ENCODE results near the gene LGALS1. TPM values are rescaled to one million over a fixed set of nuclear protein-coding genes. Genes with fewer than 3 reads are reported as not detected.

Gene LGALS1
- total RNA-seq, 5 donors from 2014 or later (not counting 1 experiment from before 2014, with no cell fraction given): 39.5 to 206 (median 99.2) TPM

DNA sequence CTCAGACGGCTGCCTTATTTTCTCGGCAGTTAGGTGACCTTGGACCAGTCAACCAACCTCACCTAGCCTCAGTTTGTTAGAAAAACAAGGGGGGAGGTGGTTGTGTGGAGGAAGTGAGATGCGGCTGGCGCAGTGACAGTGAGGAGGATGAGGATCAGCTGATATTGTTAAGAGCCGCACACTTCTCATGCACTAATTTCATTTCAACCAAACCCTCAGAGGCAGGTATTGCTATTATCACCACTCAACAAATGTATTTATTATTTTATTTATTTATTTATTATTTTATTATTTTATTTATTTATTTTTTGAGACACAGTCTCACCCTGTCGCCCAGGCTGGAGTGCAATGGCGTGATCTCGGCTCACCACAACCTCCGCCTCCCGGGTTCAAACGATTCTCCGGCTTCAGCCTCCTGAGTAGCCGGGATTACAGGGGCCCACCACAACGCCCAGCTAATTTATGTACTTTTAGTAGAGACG is 2.1 kb downstream of the LGALS1 start:
- H3K9me3 ChIP-seq: no peaks in the 10 kb centered on the region
- DNase-seq: peak in 2 of 35 experiments; percentile 67 to 77
- peak overlapping the region; percentile 64 to 91 for H3K4me3 ChIP-seq (ENCODE audit: control insufficient read depth in 1 of 2, extremely low read depth in 1 of 2, low read length in 1 of 2)
- H3K4me1 ChIP-seq (ENCODE audit: control insufficient read depth in 1 of 2, extremely low read depth in 1 of 2, insufficient read depth in 2 of 2, low read length in 2 of 2): peaks cover 21 to 71% of the 10 kb centered on the region in 2 experiments
- no peaks in the 10 kb centered on the region for H3K36me3 Mint-ChIP-seq
- POLR2A ChIA-PET: interaction anchor here (0.6 to 1.5 kb wide), 6 partner anchors 9 to 69 kb away, joined by 3 to 8 read pairs (median 5); partner anchors contain the start of genes GGA1 (in 1 of the 2) and NOL12 (in 1 of the 2)
- CTCF ChIA-PET: interaction anchor here (0.6 to 8.6 kb wide), 7 partner anchors 8 to 69 kb away, joined by 3 to 61 read pairs (median 6); partner anchors contain the start of genes GGA1 (in 1 of the 2), NOL12 (in 1 of the 2) and PDXP (in 1 of the 2)
- H3K36me3 ChIP-seq (ENCODE audit: control insufficient read depth in 2 of 2, extremely low read depth in 1 of 2, insufficient read depth in 1 of 2, low read length in 1 of 2): no peaks in the 10 kb centered on the region
- peak overlapping the region; percentile 96 for H3K27ac ChIP-seq (ENCODE audit: low read length)
- H3K9me3 Mint-ChIP-seq: no peaks in the 10 kb centered on the region
- no peaks in the 10 kb centered on the region for H3K27me3 ChIP-seq (replicated peaks in 1 of 2; ENCODE audit: control insufficient read depth in 2 of 2, extremely low read depth in 1 of 2, insufficient read depth in 2 of 2, low read length in 1 of 2)
- WGBS (ENCODE audit: insufficient coverage): 50% methylated on average over 10 of the region's 15 CpGs
- peak overlapping the region; percentile 95 to 98 for H3K27ac Mint-ChIP-seq
- peak overlapping the region; percentile 87 to 97 (median 87) for H3K4me3 Mint-ChIP-seq
- no peaks in the 10 kb centered on the region for H3K27me3 Mint-ChIP-seq
- peak; percentile 59 to 65 (median 62) for ATAC-seq (replicated peaks in 1 of 4)
- H3K4me1 Mint-ChIP-seq: peaks cover 42 to 60% (median 51%) of the 10 kb centered on the region in 3 donors

DNA sequence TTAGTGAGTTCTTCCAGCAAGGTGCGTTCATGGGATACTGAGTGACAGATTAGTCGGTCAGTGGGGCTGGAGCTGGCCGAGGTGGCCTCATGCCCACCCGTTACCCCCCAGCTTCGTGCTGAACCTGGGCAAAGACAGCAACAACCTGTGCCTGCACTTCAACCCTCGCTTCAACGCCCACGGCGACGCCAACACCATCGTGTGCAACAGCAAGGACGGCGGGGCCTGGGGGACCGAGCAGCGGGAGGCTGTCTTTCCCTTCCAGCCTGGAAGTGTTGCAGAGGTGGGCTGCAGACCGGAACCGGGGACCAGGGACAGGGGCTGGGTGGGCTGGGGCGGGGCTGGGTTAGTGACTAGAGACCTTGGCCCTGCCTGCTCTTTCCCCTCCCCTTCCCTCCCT is 2.9 kb downstream of the LGALS1 start:
- Mint-ChIP-seq H3K27me3 (no peaks in the 10 kb centered on the region), H3K9me3 (no peaks in the 10 kb centered on the region), H3K27ac (peak overlapping the region in 1 of 2 donors; percentile 85), H3K4me1 (peaks cover 34 to 52% (median 48%) of the 10 kb centered on the region in 3 donors), H3K4me3 (peak overlapping the region in 1 of 3 donors; percentile 87), H3K36me3 (no peaks in the 10 kb centered on the region)
- no peak overlapping the region for H3K4me3 ChIP-seq (ENCODE audit: control insufficient read depth in 1 of 2, extremely low read depth in 1 of 2, low read length in 1 of 2)
- H3K9me3 ChIP-seq: no peaks in the 10 kb centered on the region
- no peaks in the 10 kb centered on the region for H3K36me3 ChIP-seq (ENCODE audit: control insufficient read depth in 2 of 2, extremely low read depth in 1 of 2, insufficient read depth in 1 of 2, low read length in 1 of 2)
- peak overlapping the region; percentile 96 for H3K27ac ChIP-seq (ENCODE audit: low read length)
- WGBS (ENCODE audit: insufficient coverage): 82% methylated on average over 13 of the region's 18 CpGs
- H3K27me3 ChIP-seq (replicated peaks in 1 of 2; ENCODE audit: control insufficient read depth in 2 of 2, extremely low read depth in 1 of 2, insufficient read depth in 2 of 2, low read length in 1 of 2): no peaks in the 10 kb centered on the region
- ATAC-seq (replicated peaks in 1 of 4) (no peak), DNase-seq (no peak)
- peaks cover 13 to 62% of the 10 kb centered on the region in 2 experiments for H3K4me1 ChIP-seq (ENCODE audit: control insufficient read depth in 1 of 2, extremely low read depth in 1 of 2, insufficient read depth in 2 of 2, low read length in 2 of 2)
- CTCF ChIA-PET: interaction anchor here in 1 of 2 donors (0.7 to 8.6 kb wide), 2 partner anchors 13 to 21 kb away, joined by 3 to 61 read pairs; partner anchors contain the start of gene PDXP
- POLR2A ChIA-PET: no interaction called here

DNA sequence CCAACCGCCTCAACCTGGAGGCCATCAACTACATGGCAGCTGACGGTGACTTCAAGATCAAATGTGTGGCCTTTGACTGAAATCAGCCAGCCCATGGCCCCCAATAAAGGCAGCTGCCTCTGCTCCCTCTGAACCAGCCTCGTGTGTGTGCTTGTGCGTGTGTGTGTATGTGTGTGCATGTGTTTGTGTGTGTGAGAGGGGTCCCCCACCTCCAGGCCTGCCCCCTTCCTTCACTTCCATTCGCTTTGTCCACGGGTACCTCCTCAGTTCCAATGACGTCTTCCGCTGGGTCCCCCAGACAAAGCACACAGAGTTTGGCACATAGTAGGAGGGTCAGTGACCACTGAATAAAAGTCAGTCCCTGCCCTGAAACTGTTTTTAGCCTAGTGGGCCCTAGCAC is 4.2 kb downstream of the LGALS1 start:
- Histone ChIP-seq H3K9me3 (no peaks in the 10 kb centered on the region), H3K4me1 (ENCODE audit: control insufficient read depth in 1 of 2, extremely low read depth in 1 of 2, insufficient read depth in 2 of 2, low read length in 2 of 2) (peaks cover 11 to 49% of the 10 kb centered on the region in 2 experiments), H3K27me3 (replicated peaks in 1 of 2; ENCODE audit: control insufficient read depth in 2 of 2, extremely low read depth in 1 of 2, insufficient read depth in 2 of 2, low read length in 1 of 2) (no peaks in the 10 kb centered on the region), H3K27ac (ENCODE audit: low read length) (no peak overlapping the region), H3K4me3 (ENCODE audit: control insufficient read depth in 1 of 2, extremely low read depth in 1 of 2, low read length in 1 of 2) (no peak overlapping the region), H3K36me3 (ENCODE audit: control insufficient read depth in 2 of 2, extremely low read depth in 1 of 2, insufficient read depth in 1 of 2, low read length in 1 of 2) (no peaks in the 10 kb centered on the region)
- Mint-ChIP-seq H3K27ac (peak overlapping the region; percentile 39 to 69), H3K9me3 (no peaks in the 10 kb centered on the region), H3K36me3 (no peaks in the 10 kb centered on the region), H3K4me3 (peak overlapping the region in 2 of 3 donors; percentile 9 to 34), H3K4me1 (peaks cover 26 to 40% (median 37%) of the 10 kb centered on the region in 3 donors), H3K27me3 (no peaks in the 10 kb centered on the region)
- 96% methylated on average over 5 of the region's 8 CpGs for WGBS (ENCODE audit: insufficient coverage)
- POLR2A ChIA-PET: no interaction called here
- CTCF ChIA-PET: interaction anchor here (0.6 to 8.6 kb wide), 5 partner anchors 16 to 47 kb away, joined by 3 to 61 read pairs (median 3); partner anchors contain the start of gene PDXP (in 1 of the 2)
- DNase-seq (no peak), ATAC-seq (replicated peaks in 1 of 4) (no peak)

DNA sequence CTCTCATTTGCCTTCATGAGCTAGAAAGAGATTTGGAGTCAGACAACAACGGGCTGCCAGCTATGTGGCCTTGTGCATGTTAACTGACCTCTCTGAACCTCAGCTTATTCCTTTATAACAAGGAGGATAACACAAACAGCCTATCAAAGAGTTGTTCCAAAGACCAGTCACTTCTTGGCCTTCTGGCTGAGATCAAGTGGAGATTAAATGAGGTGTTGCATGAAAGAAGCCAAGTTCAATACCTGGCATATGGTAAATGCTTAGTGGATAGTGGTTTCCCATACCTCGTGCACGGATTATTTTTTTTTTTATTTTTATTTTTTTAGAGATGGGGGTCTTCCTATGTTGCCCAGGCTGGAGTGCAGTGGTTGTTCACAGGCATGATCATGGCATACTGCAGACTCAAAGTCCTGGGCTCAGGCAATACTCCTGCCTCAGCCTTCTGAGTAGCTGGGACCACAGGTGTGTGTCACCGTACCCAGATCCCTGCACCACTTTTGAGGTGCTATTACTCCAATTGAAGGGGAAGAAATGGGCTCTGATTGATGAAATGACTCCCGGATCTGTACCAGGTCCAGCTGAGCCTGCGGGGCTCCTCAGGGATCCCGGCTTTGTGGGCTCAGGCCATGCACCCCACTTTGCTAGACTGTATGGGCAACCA is 4.9 kb downstream of the LGALS1 start:
- Histone ChIP-seq H3K4me1 (ENCODE audit: control insufficient read depth in 1 of 2, extremely low read depth in 1 of 2, insufficient read depth in 2 of 2, low read length in 2 of 2) (peaks cover 11 to 43% of the 10 kb centered on the region in 2 experiments), H3K27me3 (replicated peaks in 1 of 2; ENCODE audit: control insufficient read depth in 2 of 2, extremely low read depth in 1 of 2, insufficient read depth in 2 of 2, low read length in 1 of 2) (no peaks in the 10 kb centered on the region), H3K27ac (ENCODE audit: low read length) (no peak overlapping the region), H3K9me3 (no peaks in the 10 kb centered on the region), H3K36me3 (ENCODE audit: control insufficient read depth in 2 of 2, extremely low read depth in 1 of 2, insufficient read depth in 1 of 2, low read length in 1 of 2) (no peaks in the 10 kb centered on the region), H3K4me3 (ENCODE audit: control insufficient read depth in 1 of 2, extremely low read depth in 1 of 2, low read length in 1 of 2) (no peak overlapping the region)
- Mint-ChIP-seq H3K4me3 (no peak overlapping the region), H3K27ac (peak overlapping the region in 1 of 2 donors; percentile 69), H3K36me3 (no peaks in the 10 kb centered on the region), H3K27me3 (no peaks in the 10 kb centered on the region), H3K9me3 (no peaks in the 10 kb centered on the region), H3K4me1 (peaks cover 24 to 34% (median 31%) of the 10 kb centered on the region in 3 donors)
- CTCF ChIA-PET: interaction anchor here (0.6 to 8.6 kb wide), 5 partner anchors 16 to 36 kb away, joined by 3 to 61 read pairs (median 8); partner anchors contain the start of gene PDXP (in 1 of the 2)
- DNase-seq (no peak), ATAC-seq (replicated peaks in 1 of 4) (no peak)
- POLR2A ChIA-PET: interaction anchor here in 1 of 2 donors (1.2 kb wide), 1 partner anchor 37 kb away, joined by 3 read pairs; no protein-coding TSS in a partner anchor
- 96% methylated on average over 4 of the region's 7 CpGs for WGBS (ENCODE audit: insufficient coverage)

DNA sequence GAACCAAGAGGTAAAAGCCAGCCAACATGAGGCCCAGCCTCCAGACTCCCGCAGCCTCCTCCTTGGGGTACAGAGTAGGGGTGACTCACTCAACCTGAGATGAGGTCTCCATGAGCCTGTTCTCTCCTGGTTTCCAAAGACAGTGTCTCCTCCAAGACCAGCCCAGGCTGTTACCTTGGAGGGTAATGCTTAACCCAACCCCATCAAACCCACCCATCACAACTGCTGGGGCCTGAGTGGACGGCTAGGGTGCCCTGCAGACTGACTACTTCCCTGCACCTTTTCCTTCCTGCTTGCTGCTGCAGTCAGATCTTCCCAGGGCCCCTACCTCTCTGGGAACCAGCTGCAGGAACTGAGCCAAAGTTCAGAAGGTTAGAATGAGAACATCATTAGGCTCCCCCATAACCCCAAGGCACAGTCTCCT is 5.6 kb downstream of the LGALS1 start:
- H3K36me3 Mint-ChIP-seq: peaks cover 2% of the 10 kb centered on the region
- Histone ChIP-seq H3K36me3 (ENCODE audit: control insufficient read depth in 2 of 2, extremely low read depth in 1 of 2, insufficient read depth in 1 of 2, low read length in 1 of 2) (no peaks in the 10 kb centered on the region), H3K9me3 (no peaks in the 10 kb centered on the region), H3K4me3 (ENCODE audit: control insufficient read depth in 1 of 2, extremely low read depth in 1 of 2, low read length in 1 of 2) (no peak overlapping the region), H3K27ac (ENCODE audit: low read length) (no peak overlapping the region), H3K27me3 (replicated peaks in 1 of 2; ENCODE audit: control insufficient read depth in 2 of 2, extremely low read depth in 1 of 2, insufficient read depth in 2 of 2, low read length in 1 of 2) (no peaks in the 10 kb centered on the region), H3K4me1 (ENCODE audit: control insufficient read depth in 1 of 2, extremely low read depth in 1 of 2, insufficient read depth in 2 of 2, low read length in 2 of 2) (peaks cover 8 to 43% of the 10 kb centered on the region in 2 experiments)
- ATAC-seq (replicated peaks in 1 of 4): no peak
- 100% methylated on average over 1 of the region's 2 CpGs for WGBS (ENCODE audit: insufficient coverage)
- peak overlapping the region in 1 of 2 donors; percentile 72 for H3K27ac Mint-ChIP-seq
- CTCF ChIA-PET: interaction anchor here in 1 of 2 donors (0.5 to 8.6 kb wide), 6 partner anchors 10 to 68 kb away, joined by 3 to 61 read pairs (median 6); partner anchors contain the start of gene PDXP
- H3K9me3 Mint-ChIP-seq: no peaks in the 10 kb centered on the region
- no peak overlapping the region for H3K4me3 Mint-ChIP-seq
- no peak for DNase-seq
- no peaks in the 10 kb centered on the region for H3K27me3 Mint-ChIP-seq
- H3K4me1 Mint-ChIP-seq: peaks cover 22 to 33% (median 29%) of the 10 kb centered on the region in 3 donors
- POLR2A ChIA-PET: interaction anchor here in 1 of 2 donors (1.2 kb wide), 1 partner anchor 38 kb away, joined by 3 read pairs; no protein-coding TSS in a partner anchor

DNA sequence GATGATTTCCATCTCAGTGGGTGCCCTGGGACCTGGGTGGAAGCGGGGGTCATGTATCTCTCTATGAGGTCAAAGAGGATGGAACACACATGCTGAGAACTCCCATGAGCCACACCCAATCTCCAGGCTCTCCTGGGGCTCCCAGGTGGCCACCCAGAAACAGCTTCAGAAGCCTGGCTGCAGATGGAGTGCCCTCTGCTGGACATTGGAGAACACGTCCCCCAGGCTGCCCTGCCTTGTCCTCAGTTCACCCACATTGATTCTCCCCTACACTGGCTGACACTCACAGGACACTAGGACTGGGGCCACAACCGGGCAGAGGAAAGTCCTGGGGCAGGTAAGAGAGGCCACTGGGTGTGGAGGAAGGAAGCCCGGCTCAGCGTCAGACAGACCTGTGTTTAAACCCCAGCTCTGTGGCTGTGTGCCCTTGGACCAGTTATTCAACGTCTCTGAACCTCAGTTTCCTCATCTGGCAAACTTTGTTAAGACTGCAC is 6.2 kb downstream of the LGALS1 start:
- H3K4me1 Mint-ChIP-seq: peaks cover 27 to 39% (median 31%) of the 10 kb centered on the region in 3 donors
- H3K9me3 ChIP-seq: no peaks in the 10 kb centered on the region
- H3K36me3 ChIP-seq (ENCODE audit: control insufficient read depth in 2 of 2, extremely low read depth in 1 of 2, insufficient read depth in 1 of 2, low read length in 1 of 2): no peaks in the 10 kb centered on the region
- ChIA-PET CTCF (interaction anchor here (0.5 to 8.6 kb wide), 9 partner anchors 11 to 75 kb away, joined by 3 to 61 read pairs (median 6); partner anchors contain the start of gene PDXP (in 1 of the 2)), POLR2A (interaction anchor here in 1 of 2 donors (1.2 kb wide), 1 partner anchor 39 kb away, joined by 3 read pairs; no protein-coding TSS in a partner anchor)
- DNase-seq (peak; percentile 31 to 86 (median 61)), ATAC-seq (replicated peaks in 1 of 4) (no peak)
- H3K9me3 Mint-ChIP-seq: no peaks in the 10 kb centered on the region
- no peak overlapping the region for H3K4me3 Mint-ChIP-seq
- H3K27me3 ChIP-seq (replicated peaks in 1 of 2; ENCODE audit: control insufficient read depth in 2 of 2, extremely low read depth in 1 of 2, insufficient read depth in 2 of 2, low read length in 1 of 2): no peaks in the 10 kb centered on the region
- H3K27ac ChIP-seq (ENCODE audit: low read length): no peak overlapping the region
- H3K27me3 Mint-ChIP-seq: no peaks in the 10 kb centered on the region
- peaks cover 3% of the 10 kb centered on the region for H3K36me3 Mint-ChIP-seq
- peak overlapping the region; percentile 55 to 72 for H3K27ac Mint-ChIP-seq
- no peak overlapping the region for H3K4me3 ChIP-seq (ENCODE audit: control insufficient read depth in 1 of 2, extremely low read depth in 1 of 2, low read length in 1 of 2)
- H3K4me1 ChIP-seq (ENCODE audit: control insufficient read depth in 1 of 2, extremely low read depth in 1 of 2, insufficient read depth in 2 of 2, low read length in 2 of 2): peaks cover 6 to 41% of the 10 kb centered on the region in 2 experiments
- WGBS (ENCODE audit: insufficient coverage): 31% methylated on average over 3 of the region's 6 CpGs
